HG02943 (cell line): ENCODE data around the gene UPF3B.
"Not testable (repeated sequence)": the region's sequence is repeated elsewhere in the genome, so short reads cannot be mapped to it uniquely, and the experiment has no call there.

Experiments
- ATAC-seq: cut with Tn5 transposase; IDR thresholded peaks from one replicate; pipeline ENCODE4 v1.9.1; 2021; ENCODE audit warnings: mild to moderate bottlenecking, low read depth, moderate library complexity; ENCODE audit not compliant: unreplicated experiment

UPF3B gene

GRCh38 chrX:119852382-119853353 lies at the start of gene UPF3B:
Gene UPF3B (minus strand): TSS chrX:119852963. CDS start chrX:119852928, 35 bp downstream.
- ATAC-seq: peak; percentile 98

GRCh38 chrX:119900976-119901375 lies 48.2 kb upstream of the UPF3B start:
- no peak for ATAC-seq

GRCh38 chrX:119899125-119899524 lies 46.4 kb upstream of the UPF3B start:
- ATAC-seq: no peak

GRCh38 chrX:119895843-119896326 lies 43.1 kb upstream of the UPF3B start, which contains the start of gene AKAP14:
Gene AKAP14 (plus strand): TSS chrX:119895893. CDS start chrX:119903224, 7,331 bp downstream.
- ATAC-seq: no peak

GRCh38 chrX:119891961-119892692 lies 39.4 kb upstream of the UPF3B start:
- ATAC-seq: not testable (repeated sequence)

GRCh38 chrX:119890626-119891025 lies 37.9 kb upstream of the UPF3B start:
- not testable (repeated sequence) for ATAC-seq

GRCh38 chrX:119887721-119888425 lies 35.1 kb upstream of the UPF3B start:
- ATAC-seq: no peak

GRCh38 chrX:119885554-119886428 lies 33.0 kb upstream of the UPF3B start:
- no peak for ATAC-seq

- ATAC-seq: peak; percentile 85
Observed at GRCh38 chrX:119880552-119881437, 28.0 kb upstream of the UPF3B start.

- ATAC-seq: no peak
Observed at GRCh38 chrX:119880076-119880475, 27.3 kb upstream of the UPF3B start.

- ATAC-seq: no peak
Observed at GRCh38 chrX:119878740-119879139, 26.0 kb upstream of the UPF3B start.

GRCh38 chrX:119871599-119872395 lies 19.0 kb upstream of the UPF3B start, which contains the start of the genes NDUFA1 and RNF113A:
Gene NDUFA1 (plus strand): TSS chrX:119871832. CDS start chrX:119871912, 80 bp downstream.
Gene RNF113A (minus strand): TSS chrX:119871733. CDS start chrX:119871613, 120 bp downstream.
- ATAC-seq: peak; percentile 73

- peak; percentile 42 for ATAC-seq
Observed at GRCh38 chrX:119871245-119871598, 18.5 kb upstream of the UPF3B start.

- ATAC-seq: peak; percentile 15
Observed at GRCh38 chrX:119870626-119871131, 17.9 kb upstream of the UPF3B start.

- ATAC-seq: no peak
Observed at GRCh38 chrX:119853444-119853843, 681 bp upstream of the UPF3B start.

- ATAC-seq: no peak
Observed at GRCh38 chrX:119833905-119834304, 18.9 kb downstream of the UPF3B start.

- no peak for ATAC-seq
Observed at GRCh38 chrX:119828446-119828845, 24.3 kb downstream of the UPF3B start.
